GM12878 (cell line): ENCODE measurements around the gene RNU5B-1.

Experiments used
- ATF3 ChIP-seq: IDR thresholded peaks from 2 replicates; pipeline ENCODE4 v1.6.1; 2011; ENCODE audit warnings: low read depth, mild to moderate bottlenecking, low read length, moderate library complexity, borderline replicate concordance; ENCODE audit errors: extremely low read depth
- BCL11A ChIP-seq: IDR thresholded peaks from 2 replicates; pipeline ENCODE4 v1.6.1; 2011; ENCODE audit warnings: low read depth, low read length
- BCLAF1 ChIP-seq: fragments of 450-650 bp; IDR thresholded peaks from 2 replicates; pipeline ENCODE4 v1.6.1; 2017; ENCODE audit warnings: antibody characterized with exemption, mild to moderate bottlenecking, moderate library complexity
- BRCA1 ChIP-seq: IDR thresholded peaks from 2 replicates; pipeline ENCODE4 v1.6.1; 2011; ENCODE audit warnings: low read depth, low read length, improper control_type of control experiment
- CEBPZ ChIP-seq: fragments of 150-350 bp; IDR thresholded peaks from 2 replicates; pipeline ENCODE4 v1.6.1; 2016; ENCODE audit warnings: low read depth, low read length
- CTCF ChIP-seq, 3 experiments: IDR thresholded peaks in 2 of 3; conservative IDR thresholded peaks in 1 of 3; 2 replicates each; pipeline ENCODE4 v1.5.1; 2011; ENCODE audit warnings: low read depth in 3 of 3, low read length in 3 of 3, mild to moderate bottlenecking in 3 of 3, control low read depth in 2 of 3, moderate library complexity in 2 of 3, inconsistent platforms in 1 of 3, mixed read lengths in 1 of 3; ENCODE audit not compliant: control insufficient read depth in 2 of 3, insufficient read depth in 1 of 3; ENCODE audit errors: extremely low read depth in 1 of 3
- EZH2 ChIP-seq: IDR thresholded peaks from 2 replicates; pipeline ENCODE4 v1.6.1; 2012; ENCODE audit warnings: low read depth, mild to moderate bottlenecking, control low read depth, inconsistent platforms, low read length, borderline replicate concordance; ENCODE audit not compliant: control insufficient read depth
- POLR2A ChIP-seq: IDR thresholded peaks from 2 replicates; pipeline ENCODE4 v1.6.1; 2011; ENCODE audit warnings: low read depth, mild to moderate bottlenecking, low read length
- SREBF2 ChIP-seq: IDR thresholded peaks from 2 replicates; pipeline ENCODE4 v1.6.1; 2012; ENCODE audit warnings: mild to moderate bottlenecking, low read length
- STAT3 ChIP-seq: IDR thresholded peaks from 2 replicates; pipeline ENCODE4 v1.6.1; 2011; ENCODE audit warnings: low read depth, low read length, improper control_type of control experiment
- ZNF274 ChIP-seq: IDR thresholded peaks from one replicate; pipeline ENCODE4 v1.8.0; 2011; ENCODE audit not compliant: insufficient read length, insufficient read depth

- TF ChIP-seq CTCF (IDR thresholded peaks at IDR 0.05 in 2 of 3, conservative IDR thresholded peaks at IDR 0.05 in 1 of 3; ENCODE audit: control insufficient read depth in 2 of 3, extremely low read depth in 1 of 3, insufficient read depth in 1 of 3, low read depth in 3 of 3, low read length in 3 of 3): no peak
- TF ChIP-seq EZH2: no peak
- no peak for TF ChIP-seq POLR2A
- no peak for TF ChIP-seq BCLAF1
- TF ChIP-seq BCL11A: no peak
- no peak for TF ChIP-seq ZNF274
- TF ChIP-seq ATF3: no peak
- no peak for TF ChIP-seq SREBF2
- no peak for TF ChIP-seq CEBPZ
- TF ChIP-seq STAT3: no peak
- TF ChIP-seq BRCA1: no peak
Measured at GRCh38 chr15:65264863-65265430, 39.5 kb upstream of the RNU5B-1 start.
